Liver (tissue), 9 donors: ENCODE data around the gene MRPS12. TPM values are rescaled to one million over a fixed set of nuclear protein-coding genes. Genes with fewer than 3 reads are reported as not detected.

Experiments used
- DNase-seq: peaks from one replicate; pipeline ENCODE4 v3.0.0-alpha.2; 2017; ENCODE audit warnings: low spot score
- H3K27ac ChIP-seq, 2 donors: one replicate each; pipeline ENCODE4 v1.7.0; 2013; ENCODE audit warnings: inconsistent platforms in 2 of 2, low read length in 2 of 2, control low read depth in 1 of 2, low read depth in 1 of 2, mild to moderate bottlenecking in 1 of 2
- H3K27me3 ChIP-seq, 4 donors: one replicate each; pipeline versions ENCODE4 v1.6.1 to v1.7.0; 2013; ENCODE audit warnings: low read length in 3 of 4, inconsistent platforms in 1 of 4, mild to moderate bottlenecking in 1 of 4, moderate library complexity in 1 of 4; ENCODE audit not compliant: control insufficient read depth in 4 of 4, insufficient read depth in 4 of 4
- H3K36me3 ChIP-seq, 4 donors: one replicate each; pipeline versions ENCODE4 v1.6.1 to v1.7.0; 2013; ENCODE audit warnings: low read length in 3 of 4, mild to moderate bottlenecking in 3 of 4, low read depth in 1 of 4, moderate library complexity in 1 of 4; ENCODE audit not compliant: control insufficient read depth in 4 of 4, insufficient read depth in 3 of 4
- H3K4me1 ChIP-seq, 4 donors: one replicate each; pipeline versions ENCODE4 v1.6.1 to v1.7.0; 2013; ENCODE audit warnings: low read length in 3 of 4, mild to moderate bottlenecking in 3 of 4, moderate library complexity in 1 of 4; ENCODE audit not compliant: control insufficient read depth in 4 of 4, insufficient read depth in 4 of 4
- H3K4me3 ChIP-seq, 3 donors: one replicate each; pipeline versions ENCODE4 v1.6.1 to v1.7.0; 2013; ENCODE audit warnings: low read length in 3 of 3, control low read depth in 1 of 3, low read depth in 1 of 3, mild to moderate bottlenecking in 1 of 3
- H3K9ac ChIP-seq, 2 donors: one replicate each; pipeline ENCODE4 v1.7.0; 2013; ENCODE audit warnings: low read length in 2 of 2, mild to moderate bottlenecking in 2 of 2, moderate library complexity in 2 of 2, control low read depth in 1 of 2, low read depth in 1 of 2
- H3K9me3 ChIP-seq, 4 donors: one replicate each; pipeline versions ENCODE4 v1.6.1 to v1.7.0; 2013; ENCODE audit warnings: low read length in 3 of 4; ENCODE audit not compliant: control insufficient read depth in 4 of 4
- ATF3 ChIP-seq: IDR thresholded peaks from 2 replicates; pipeline ENCODE4 v1.6.1; 2016; ENCODE audit warnings: antibody characterized with exemption
- CTCF ChIP-seq: fragments of 150-350 bp; IDR thresholded peaks from 2 replicates; pipeline ENCODE4 v1.5.1; 2017; ENCODE audit warnings: improper control_type of control experiment, low read depth, low read length; ENCODE audit not compliant: missing input control
- EGR1 ChIP-seq, 2 donors: IDR thresholded peaks; 2 replicates each; pipeline ENCODE4 v1.6.1; 2016 to 2018; ENCODE audit warnings: antibody characterized with exemption in 2 of 2, low read depth in 2 of 2
- FOXA1 ChIP-seq: IDR thresholded peaks from 2 replicates; pipeline ENCODE4 v1.6.1; 2016; ENCODE audit warnings: antibody characterized with exemption
- FOXA2 ChIP-seq: IDR thresholded peaks from 2 replicates; pipeline ENCODE4 v1.6.1; 2016; ENCODE audit warnings: antibody characterized with exemption
- GABPA ChIP-seq, 2 donors: IDR thresholded peaks in 1 of 2; conservative IDR thresholded peaks in 1 of 2; 2 replicates each; pipeline ENCODE4 v1.6.1; 2016; ENCODE audit warnings: antibody characterized with exemption in 2 of 2, mild to moderate bottlenecking in 1 of 2, moderate library complexity in 1 of 2
- HNF4A ChIP-seq, 2 donors: conservative IDR thresholded peaks; 2 replicates each; pipeline ENCODE4 v1.6.1; 2016; ENCODE audit warnings: antibody characterized with exemption in 2 of 2, mild to moderate bottlenecking in 2 of 2
- HNF4G ChIP-seq: IDR thresholded peaks from 2 replicates; pipeline ENCODE4 v1.6.1; 2016; ENCODE audit warnings: antibody characterized with exemption
- JUND ChIP-seq, 2 donors: IDR thresholded peaks; 2 replicates each; pipeline ENCODE4 v1.6.1; 2016; ENCODE audit warnings: antibody characterized with exemption in 2 of 2
- NR2F2 ChIP-seq: IDR thresholded peaks from 2 replicates; pipeline ENCODE4 v1.6.1; 2016; ENCODE audit warnings: antibody characterized with exemption
- RAD21 ChIP-seq, 2 donors: IDR thresholded peaks; 2 replicates each; pipeline ENCODE4 v1.6.1; 2016; ENCODE audit warnings: antibody characterized with exemption in 2 of 2, mild to moderate bottlenecking in 2 of 2
- REST ChIP-seq: IDR thresholded peaks from 2 replicates; pipeline ENCODE4 v1.6.1; 2016; ENCODE audit warnings: antibody characterized with exemption, mild to moderate bottlenecking
- RXRA ChIP-seq, 2 donors: IDR thresholded peaks; 2 replicates each; pipeline ENCODE4 v1.6.1; 2017 to 2018; ENCODE audit warnings: antibody characterized with exemption in 2 of 2, mild to moderate bottlenecking in 1 of 2
- YY1 ChIP-seq: IDR thresholded peaks from 2 replicates; pipeline ENCODE4 v1.6.1; 2016; ENCODE audit warnings: antibody characterized with exemption, mild to moderate bottlenecking
- ZBTB33 ChIP-seq: IDR thresholded peaks from 2 replicates; pipeline ENCODE4 v1.6.1; 2016; ENCODE audit warnings: antibody characterized with exemption
- WGBS: extraction: QIAGEN DNeasy Blood & Tissue Kit; methylation state at CpG from one replicate; pipeline ENCODE4 v1.1.7; 2013; 5-methylcytosine and 5-hydroxymethylcytosine counted together
- polyA plus RNA-seq, 2 donors: library from polyadenylated mRNA; stranded (reverse) in 1 of 2; unstranded in 1 of 2; fragments of 200-250 nt in 1 of 2; fragments of >200 nt in 1 of 2; fragmentation: Nextera tagmentation in 1 of 2; extraction: Ambion mirVana in 1 of 2; gene quantifications; one replicate each; pipeline versions ENCODE4 v1.2.1 to v1.2.3, GENCODE V29; 2013 to 2015
- total RNA-seq, 2 donors: library from RNA; depleted of rRNA; stranded (reverse); fragments of >200 nt; gene quantifications; one replicate each; pipeline ENCODE4 v1.2.3, GENCODE V29; 2014
- donor health status: healthy.
- donor health status: healthy.
- donor health status: healthy.
- donor health status: healthy.
- donor health status: healthy.

The MRPS12 gene
- total and polyA plus RNA-seq, 4 donors = 19.0 to 62.0 (median 39.9) TPM

GRCh38 chr19:38899447-38900201, 31.1 kb upstream of the MRPS12 start, which contains the start of the genes NFKBIB and SIRT2 (continued):
- TF ChIP-seq HNF4G (no peak), EGR1 (IDR thresholded peaks at IDR 0.05; ENCODE audit: low read depth in 2 of 2) (peak; percentile 40 to 66), YY1 (peak; percentile 100), FOXA2 (peak; percentile 36), JUND (IDR thresholded peaks at IDR 0.05) (peak; percentile 39 to 77)

- no peaks in the 10 kb centered on the region for H3K9me3 ChIP-seq
- 1% methylated on average over 8 of the region's 8 CpGs for WGBS
- TF ChIP-seq GABPA (IDR thresholded peaks at IDR 0.05 in 1 of 2, conservative IDR thresholded peaks at IDR 0.05 in 1 of 2) = no peak
- peak; percentile 23 to 29 for TF ChIP-seq HNF4A (conservative IDR thresholded peaks at IDR 0.05)
- peak; percentile 87 for TF ChIP-seq NR2F2
- H3K27ac ChIP-seq = peak overlapping the region; percentile 93 to 95
- H3K4me1 ChIP-seq = peaks cover 6 to 40% (median 17%) of the 10 kb centered on the region in 4 donors
- no peaks in the 10 kb centered on the region for H3K27me3 ChIP-seq
- DNase-seq = no peak
- peak overlapping the region; percentile 74 to 81 (median 80) for H3K4me3 ChIP-seq
- peak overlapping the region; percentile 83 to 91 for H3K9ac ChIP-seq
- H3K36me3 ChIP-seq = peaks cover 0 to 2% (median under 1%) of the 10 kb centered on the region in 4 donors
Measured at GRCh38 chr19:38900202-38900629, 30.5 kb upstream of the MRPS12 start.

- Histone ChIP-seq H3K4me3 (peak overlapping the region; percentile 24 to 81 (median 80)), H3K27ac (peak overlapping the region; percentile 93 to 95), H3K36me3 (peaks cover 0 to 6% (median 4%) of the 10 kb centered on the region in 4 donors), H3K9ac (peak overlapping the region; percentile 83 to 91), H3K9me3 (no peaks in the 10 kb centered on the region), H3K27me3 (no peaks in the 10 kb centered on the region), H3K4me1 (peaks cover 6 to 40% (median 17%) of the 10 kb centered on the region in 4 donors)
- no peak for TF ChIP-seq NR2F2
- peak in 1 of 2 donors; percentile 14 for TF ChIP-seq HNF4A (conservative IDR thresholded peaks at IDR 0.05)
- TF ChIP-seq ATF3 = peak; percentile 72
- peak in 1 of 2 donors; percentile 19 for TF ChIP-seq JUND (IDR thresholded peaks at IDR 0.05)
- TF ChIP-seq RXRA (IDR thresholded peaks at IDR 0.05) = peak in 1 of 2 donors; percentile 11
- DNase-seq = no peak
- WGBS = 12% methylated on average over 3 of the region's 3 CpGs
Measured at GRCh38 chr19:38900743-38901190, 30.0 kb upstream of the MRPS12 start.

GRCh38 chr19:38901683-38902082, 29.1 kb upstream of the MRPS12 start:
- no peak for DNase-seq

More at GRCh38 chr19:38901683-38902082, 29.1 kb upstream of the MRPS12 start:
- WGBS = 96% methylated on average over 1 of the region's 1 CpG
- Histone ChIP-seq H3K4me3 (no peak overlapping the region), H3K36me3 (peaks cover 1 to 8% (median 5%) of the 10 kb centered on the region in 4 donors), H3K27ac (no peak overlapping the region), H3K9ac (no peak overlapping the region), H3K27me3 (no peaks in the 10 kb centered on the region), H3K9me3 (peaks cover 0 to under 1% (median 0%) of the 10 kb centered on the region in 4 donors), H3K4me1 (peaks cover 6 to 40% (median 17%) of the 10 kb centered on the region in 4 donors)
- TF ChIP-seq RAD21 (IDR thresholded peaks at IDR 0.05) (no peak), YY1 (no peak), CTCF (no peak), REST (no peak), JUND (IDR thresholded peaks at IDR 0.05) (no peak), FOXA2 (no peak), NR2F2 (no peak), HNF4A (conservative IDR thresholded peaks at IDR 0.05) (no peak), ZBTB33 (no peak), RXRA (IDR thresholded peaks at IDR 0.05) (no peak), FOXA1 (no peak), EGR1 (IDR thresholded peaks at IDR 0.05; ENCODE audit: low read depth in 2 of 2) (no peak)
